K562 (cell line): ENCODE results near the gene ETS2. TPM values are rescaled to one million over a fixed set of nuclear protein-coding genes. Genes with fewer than 3 reads are reported as not detected.
A peak's percentile ranks its signal among the peaks of the same experiment; 100 is the strongest.

Source experiments
- ATAC-seq: fragments of 200-7000 bp; cut with Tn5 transposase; 3 replicates; pipeline ENCODE4 v1.9.1; 2020; ENCODE audit warnings: moderate library complexity
- BruUV-seq: library from RNA; stranded (reverse); fragments of 400-500 nt; replicated peaks from 2 replicates; lab custom pipeline; 2021; lab: Mats Ljungman, UMichigan
- CTCF ChIA-PET: fragments of 300-600 bp; formaldehyde crosslinking; extraction: SDS; loops from one replicate; lab custom pipeline; 2021; ENCODE audit warnings: low intra/inter-chr PET ratio; lab: Yijun Ruan, JAX
- POLR2A ChIA-PET: fragments of 300-600, 350-650 bp; sonication (Branson Sonifier 250); formaldehyde crosslinking; extraction: SDS; loops from one replicate; lab custom pipeline; 2021; ENCODE audit warnings: antibody characterized with exemption, inconsistent platforms; lab: Yijun Ruan, JAX
- DNase-seq, 4 experiments: peaks; one replicate each; pipeline versions ENCODE4 v3.0.0 to v3.0.0-alpha.2; 2011 to 2018; ENCODE audit warnings: low spot score in 3 of 4, mixed read lengths in 3 of 4; ENCODE audit errors: extremely low read depth in 1 of 4
- FAIRE-seq: peaks from 2 replicates; lab custom pipeline; 2011; peaks lifted over from hg19 to GRCh38; lab: Jason Lieb, UNC
- H2AFZ ChIP-seq: 2 replicates; pipeline ENCODE4 v1.6.0; 2011; ENCODE audit warnings: low read depth, low read length, control low read depth, inconsistent platforms
- H3K27ac ChIP-seq: fragments of 200-600 bp; 3 replicates; pipeline ENCODE4 v1.8.0; 2011; ENCODE audit warnings: low read depth, mild to moderate bottlenecking, control low read depth, inconsistent platforms, low read length, moderate library complexity, mixed read lengths; ENCODE audit errors: extremely low read depth
- H3K27me3 ChIP-seq, 2 experiments: fragments of 300-600 bp in 1 of 2; 2 replicates in 1 of 2; 3 replicates in 1 of 2; pipeline versions ENCODE4 v1.6.0 to v1.8.0; 2011; ENCODE audit warnings: inconsistent platforms in 2 of 2, low read length in 2 of 2, mild to moderate bottlenecking in 1 of 2, mixed read lengths in 1 of 2, moderate library complexity in 1 of 2; ENCODE audit not compliant: control insufficient read depth in 2 of 2, insufficient read depth in 2 of 2
- H3K36me3 ChIP-seq: fragments of 300-600 bp; 3 replicates; pipeline ENCODE4 v1.8.0; 2011; ENCODE audit warnings: mild to moderate bottlenecking, low read length, inconsistent platforms; ENCODE audit not compliant: control insufficient read depth, insufficient read depth
- H3K4me1 ChIP-seq, 2 experiments: fragments of 200-600 bp in 1 of 2; replicated peaks in 1 of 2; 2 replicates in 1 of 2; 3 replicates in 1 of 2; pipeline versions ENCODE4 v1.5.1 to v1.8.0; 2011; ENCODE audit warnings: inconsistent platforms in 2 of 2, low read length in 2 of 2, mild to moderate bottlenecking in 1 of 2, mixed read lengths in 1 of 2, moderate library complexity in 1 of 2; ENCODE audit not compliant: control insufficient read depth in 2 of 2, insufficient read depth in 2 of 2
- H3K4me2 ChIP-seq: 2 replicates; pipeline ENCODE4 v1.6.1; 2011; ENCODE audit warnings: low read length, control low read depth, inconsistent platforms, mixed read lengths; ENCODE audit not compliant: insufficient read depth
- H3K4me3 ChIP-seq: fragments of 200-600 bp; sonication (generic), shearing (Covaris generic); 2 replicates; pipeline ENCODE4 v1.5.1; 2016; ENCODE audit warnings: control low read depth, inconsistent platforms
- H3K79me2 ChIP-seq: fragments of 200-600 bp; 3 replicates; pipeline ENCODE4 v1.8.0; 2011; ENCODE audit warnings: low read length, inconsistent platforms; ENCODE audit not compliant: control insufficient read depth, insufficient read depth
- H3K9ac ChIP-seq, 2 experiments: 2 replicates each; pipeline versions ENCODE4 v1.6.0 to v1.6.1; 2011; ENCODE audit warnings: low read depth in 2 of 2, low read length in 2 of 2, control low read depth in 1 of 2, inconsistent platforms in 1 of 2, mild to moderate bottlenecking in 1 of 2, mixed read lengths in 1 of 2; ENCODE audit not compliant: insufficient read depth in 1 of 2
- H3K9me1 ChIP-seq: one replicate; pipeline ENCODE4 v1.6.0; 2011; ENCODE audit warnings: inconsistent platforms, mild to moderate bottlenecking, low read length, moderate library complexity; ENCODE audit not compliant: control insufficient read depth, insufficient read depth
- H3K9me3 ChIP-seq: replicated peaks from 2 replicates; pipeline ENCODE4 v1.5.1; 2011; ENCODE audit warnings: low read depth, low read length, inconsistent platforms; ENCODE audit not compliant: control insufficient read depth, insufficient read depth
- H4K20me1 ChIP-seq: replicated peaks from 2 replicates; pipeline ENCODE4 v1.6.1; 2011; ENCODE audit warnings: low read length, inconsistent platforms, mixed read lengths; ENCODE audit not compliant: control insufficient read depth, insufficient read depth
- ARNT ChIP-seq, 2 experiments: fragments of 450-650 bp; IDR thresholded peaks; 2 replicates each; pipeline ENCODE4 v1.6.1; 2016; ENCODE audit warnings: mild to moderate bottlenecking in 1 of 2
- HDAC6 ChIP-seq: IDR thresholded peaks from 2 replicates; pipeline ENCODE4 v1.6.1; 2012; ENCODE audit warnings: low read depth, mild to moderate bottlenecking, control low read depth, inconsistent platforms, low read length, moderate library complexity
- NELFE ChIP-seq: IDR thresholded peaks from 2 replicates; pipeline ENCODE4 v1.6.1; 2011; ENCODE audit warnings: mild to moderate bottlenecking; ENCODE audit not compliant: insufficient read depth, insufficient read length
- NFATC3 ChIP-seq: fragments of 450-650 bp; IDR thresholded peaks from 2 replicates; pipeline ENCODE4 v1.6.1; 2017; ENCODE audit warnings: mild to moderate bottlenecking
- NR2C2 ChIP-seq, 2 experiments: fragments of 200-800 bp in 1 of 2; sonication (Bioruptor generic) in 1 of 2; sonication (generic) in 1 of 2; formaldehyde crosslinking in 1 of 2; IDR thresholded peaks; 2 replicates each; pipeline versions ENCODE4 v1.6.1 to v1.8.0; 2016 to 2022; ENCODE audit warnings: mild to moderate bottlenecking in 1 of 2, missing compliant biosample characterization in 1 of 2, missing genetic modification characterization in 1 of 2, missing genetic modification reagents in 1 of 2
- NR4A1 ChIP-seq, 2 experiments: fragments of 250-450 bp in 1 of 2; fragments of 450-650 bp in 1 of 2; sonication (Bioruptor Pico) in 1 of 2; IDR thresholded peaks; 2 replicates each; pipeline versions ENCODE4 v1.4.0 to v1.6.1; 2016 to 2020; ENCODE audit warnings: mild to moderate bottlenecking in 2 of 2, missing compliant biosample characterization in 1 of 2, missing genetic modification characterization in 1 of 2, moderate library complexity in 1 of 2
- PHF20 ChIP-seq: fragments of 450-650 bp; IDR thresholded peaks from 2 replicates; pipeline ENCODE4 v1.6.1; 2018; ENCODE audit not compliant: partially characterized antibody
- SIX5 ChIP-seq, 2 experiments: IDR thresholded peaks; 2 replicates each; pipeline ENCODE4 v1.6.1; 2011; ENCODE audit warnings: low read length in 2 of 2, borderline replicate concordance in 1 of 2, low read depth in 1 of 2, mild to moderate bottlenecking in 1 of 2, moderate library complexity in 1 of 2; ENCODE audit not compliant: insufficient read depth in 1 of 2
- SRF ChIP-seq, 2 experiments: fragments of 250-450, 450-650 bp in 1 of 2; sonication (Bioruptor Pico) in 1 of 2; sonication (generic) in 1 of 2; formaldehyde crosslinking; IDR thresholded peaks; 2 replicates each; pipeline versions ENCODE4 v1.5.0 to v1.5.1; 2020 to 2022; ENCODE audit warnings: mild to moderate bottlenecking in 1 of 2, missing genetic modification reagents in 1 of 2
- ZFPM2 ChIP-seq: fragments of 250-450 bp; sonication (Bioruptor Pico); IDR thresholded peaks from 2 replicates; pipeline ENCODE4 v1.5.1; 2022; ENCODE audit warnings: mild to moderate bottlenecking
- ZNF217 ChIP-seq: sonication (generic); formaldehyde crosslinking; IDR thresholded peaks from 2 replicates; pipeline ENCODE4 v1.8.0; 2022; ENCODE audit warnings: mild to moderate bottlenecking, missing genetic modification reagents
- ZNF384 ChIP-seq: IDR thresholded peaks from 2 replicates; pipeline ENCODE4 v1.6.1; 2012; ENCODE audit warnings: low read depth, low read length, improper control_type of control experiment
- ZNF408 ChIP-seq: fragments of 250-450 bp; sonication (Bioruptor Pico); IDR thresholded peaks from 2 replicates; pipeline ENCODE4 v1.4.0; 2020; ENCODE audit warnings: low read depth, mild to moderate bottlenecking, moderate library complexity
- ZNF696 ChIP-seq: fragments of 250-450 bp; sonication (Bioruptor Pico); conservative IDR thresholded peaks from 2 replicates; pipeline ENCODE4 v1.4.0; 2020; ENCODE audit warnings: mild to moderate bottlenecking, moderate library complexity
- ZZZ3 ChIP-seq: fragments of 450-650 bp; IDR thresholded peaks from 2 replicates; pipeline ENCODE4 v1.6.1; 2016; ENCODE audit warnings: antibody characterized with exemption, mild to moderate bottlenecking, moderate library complexity
- WGBS: fragments of 100-300 bp; shearing (Covaris generic); methylation state at CpG from one replicate; pipeline ENCODE4 v1.1.6; 2016; ENCODE audit warnings: low coverage, mixed read lengths; ENCODE audit not compliant: insufficient coverage; ENCODE audit errors: missing lambda C conversion rate; 5-methylcytosine and 5-hydroxymethylcytosine counted together
- in situ Hi-C: fragments of 300-500 bp; cut with MboI; formaldehyde crosslinking; loops from 4 replicates; pipeline ENCODE4 v1.15.0; 2018; ENCODE audit warnings: inconsistent platforms, mixed read lengths
- intact Hi-C: fragments of 100-400 bp; cut with micrococcal nuclease; formaldehyde crosslinking; loops from 2 replicates; pipeline ENCODE4 v1.14.2; 2022
- polyA plus RNA-seq, 8 experiments: library from polyadenylated mRNA; depleted of rRNA in 4 of 8; stranded (reverse) in 5 of 8; unstranded in 3 of 8; fragments of >200 nt; fragmentation: Nextera tagmentation in 2 of 8; fragmentation: Illumina TruSeq in 1 of 8; extraction: Ambion mirVana in 2 of 8; extraction: Trizol in 1 of 8; gene quantifications; 2 replicates each; pipeline versions ENCODE4 v1.2.1 to v1.2.3, GENCODE V29; 2011 to 2014; ENCODE audit warnings: inconsistent platforms in 1 of 8, missing spikeins in 1 of 8
- total RNA-seq, 7 experiments: library from RNA; depleted of rRNA in 6 of 7; stranded (reverse); fragments of >200 nt in 6 of 7; fragmentation: Illumina TruSeq in 2 of 7; extraction: Trizol in 2 of 7; gene quantifications; 2 replicates each; pipeline versions ENCODE4 v1.2.1 to v1.2.3, GENCODE V29; 2011 to 2021; ENCODE audit warnings: low replicate concordance in 1 of 7
- TF ChIP-seq, protein P1 (sequence below), 3 experiments: fragments of 200-800 bp in 1 of 3; fragments of 250-450 bp in 1 of 3; fragments of 450-650 bp in 1 of 3; sonication (Bioruptor Pico) in 1 of 3; sonication (Bioruptor generic) in 1 of 3; formaldehyde crosslinking in 1 of 3; IDR thresholded peaks; 2 replicates each; pipeline versions ENCODE4 v1.6.1 to v1.8.0; 2016 to 2022; ENCODE audit warnings: mild to moderate bottlenecking in 2 of 3, missing genetic modification characterization in 2 of 3, missing compliant biosample characterization in 1 of 3, moderate library complexity in 1 of 3
- TF ChIP-seq, protein P2 (sequence below): IDR thresholded peaks from 2 replicates; pipeline ENCODE4 v1.6.1; 2016; ENCODE audit warnings: missing genetic modification characterization, missing compliant biosample characterization

Gene ETS2
- total and polyA plus RNA-seq, 9 of the 15 experiments (the other 6 are each of a cell fraction or from before 2014, with no cell fraction given) = 1.7 to 24.4 (median 12.2) TPM

DNA sequence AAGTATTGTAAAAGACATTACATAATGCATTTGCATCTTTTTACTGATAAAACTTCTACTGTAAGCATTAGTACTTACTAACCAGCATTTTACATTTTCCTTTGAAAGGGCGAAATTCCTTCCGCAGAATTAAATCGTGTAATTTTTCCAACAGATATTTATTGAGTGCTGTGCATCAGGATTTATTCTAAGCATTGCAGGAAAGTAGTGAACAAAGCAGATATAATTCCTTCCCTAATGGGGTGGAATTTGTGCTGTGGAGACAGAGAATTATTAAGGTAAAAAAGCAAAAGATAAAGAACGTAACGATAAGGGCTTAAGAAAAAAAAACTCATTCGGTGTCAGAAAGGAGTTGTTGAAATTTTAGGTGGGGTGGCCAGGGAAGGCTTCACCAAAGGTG is 7.6 kb upstream of the ETS2 start:
- Histone ChIP-seq H3K9me1 (no peaks in the 10 kb centered on the region), H3K79me2 (no peaks in the 10 kb centered on the region), H3K4me2 (peak overlapping the region; percentile 61), H3K4me3 (no peak overlapping the region), H3K9ac (peak overlapping the region; percentile 40 to 55; a peak in 3 of 4 replicates), H3K27me3 (no peaks in the 10 kb centered on the region), H3K36me3 (no peaks in the 10 kb centered on the region), H3K4me1 (peaks cover 22 to 45% of the 10 kb centered on the region in 2 experiments), H3K9me3 (no peaks in the 10 kb centered on the region), H3K27ac (peak overlapping the region; percentile 58), H4K20me1 (no peaks in the 10 kb centered on the region), H2AFZ (peak overlapping the region; percentile 91)
- ChIA-PET POLR2A (interaction anchor here (0.9 to 1.9 kb wide), 4 partner anchors 9 to 33 kb away, joined by 3 to 7 read pairs (median 4); no protein-coding TSS in a partner anchor), CTCF (no interaction called here)
- in situ Hi-C loops (no loop called here), intact Hi-C loops (no loop called here)
- no peak for FAIRE-seq
- no TSS peak for BruUV-seq
- WGBS = 29% methylated on average over 6 of the region's 6 CpGs
- no peak for DNase-seq
- no peak for ATAC-seq
- TF ChIP-seq SRF (CRISPR knock-in tag; IDR thresholded peaks at IDR 0.05) (peak in 1 of 2 experiments; percentile 40; a peak in 1 of 4 replicates), NFATC3 (0 out of 2 replicates have a peak, but pooled peaks have one; percentile 43), ZFPM2 (CRISPR knock-in tag) (no peak), NELFE (no peak), ZNF384 (peak; percentile 46; the same call in 1 of the 2 replicates), ARNT (IDR thresholded peaks at IDR 0.05) (no peak), ZNF217 (CRISPR knock-in tag) (no peak), NR2C2 (CRISPR knock-in tag; IDR thresholded peaks at IDR 0.05) (no peak), NR2C2 (tag; IDR thresholded peaks at IDR 0.05) (0 out of 2 replicates have a peak, but pooled peaks have one; percentile 9), HDAC6 (no peak), PHF20 (no peak), SIX5 (IDR thresholded peaks at IDR 0.05; ENCODE audit: borderline replicate concordance in 1 of 2, insufficient read depth in 1 of 2, low read depth in 1 of 2, low read length in 2 of 2) (no peak), ZNF696 (CRISPR knock-in tag) (no peak), ZNF408 (CRISPR knock-in tag) (no peak), NR4A1 (CRISPR knock-in tag; IDR thresholded peaks at IDR 0.05) (no peak), NR4A1 (tag; IDR thresholded peaks at IDR 0.05) (no peak), ZZZ3 (no peak)
- TF ChIP-seq, protein P1, sequence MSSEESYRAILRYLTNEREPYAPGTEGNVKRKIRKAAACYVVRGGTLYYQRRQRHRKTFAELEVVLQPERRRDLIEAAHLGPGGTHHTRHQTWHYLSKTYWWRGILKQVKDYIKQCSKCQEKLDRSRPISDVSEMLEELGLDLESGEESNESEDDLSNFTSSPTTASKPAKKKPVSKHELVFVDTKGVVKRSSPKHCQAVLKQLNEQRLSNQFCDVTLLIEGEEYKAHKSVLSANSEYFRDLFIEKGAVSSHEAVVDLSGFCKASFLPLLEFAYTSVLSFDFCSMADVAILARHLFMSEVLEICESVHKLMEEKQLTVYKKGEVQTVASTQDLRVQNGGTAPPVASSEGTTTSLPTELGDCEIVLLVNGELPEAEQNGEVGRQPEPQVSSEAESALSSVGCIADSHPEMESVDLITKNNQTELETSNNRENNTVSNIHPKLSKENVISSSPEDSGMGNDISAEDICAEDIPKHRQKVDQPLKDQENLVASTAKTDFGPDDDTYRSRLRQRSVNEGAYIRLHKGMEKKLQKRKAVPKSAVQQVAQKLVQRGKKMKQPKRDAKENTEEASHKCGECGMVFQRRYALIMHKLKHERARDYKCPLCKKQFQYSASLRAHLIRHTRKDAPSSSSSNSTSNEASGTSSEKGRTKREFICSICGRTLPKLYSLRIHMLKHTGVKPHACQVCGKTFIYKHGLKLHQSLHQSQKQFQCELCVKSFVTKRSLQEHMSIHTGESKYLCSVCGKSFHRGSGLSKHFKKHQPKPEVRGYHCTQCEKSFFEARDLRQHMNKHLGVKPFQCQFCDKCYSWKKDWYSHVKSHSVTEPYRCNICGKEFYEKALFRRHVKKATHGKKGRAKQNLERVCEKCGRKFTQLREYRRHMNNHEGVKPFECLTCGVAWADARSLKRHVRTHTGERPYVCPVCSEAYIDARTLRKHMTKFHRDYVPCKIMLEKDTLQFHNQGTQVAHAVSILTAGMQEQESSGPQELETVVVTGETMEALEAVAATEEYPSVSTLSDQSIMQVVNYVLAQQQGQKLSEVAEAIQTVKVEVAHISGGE (CRISPR knock-in tag; IDR thresholded peaks at IDR 0.05) = 0 out of 6 replicates have a peak, but pooled peaks of 1 of the 3 experiments have one; percentile 10
- TF ChIP-seq, protein P2, sequence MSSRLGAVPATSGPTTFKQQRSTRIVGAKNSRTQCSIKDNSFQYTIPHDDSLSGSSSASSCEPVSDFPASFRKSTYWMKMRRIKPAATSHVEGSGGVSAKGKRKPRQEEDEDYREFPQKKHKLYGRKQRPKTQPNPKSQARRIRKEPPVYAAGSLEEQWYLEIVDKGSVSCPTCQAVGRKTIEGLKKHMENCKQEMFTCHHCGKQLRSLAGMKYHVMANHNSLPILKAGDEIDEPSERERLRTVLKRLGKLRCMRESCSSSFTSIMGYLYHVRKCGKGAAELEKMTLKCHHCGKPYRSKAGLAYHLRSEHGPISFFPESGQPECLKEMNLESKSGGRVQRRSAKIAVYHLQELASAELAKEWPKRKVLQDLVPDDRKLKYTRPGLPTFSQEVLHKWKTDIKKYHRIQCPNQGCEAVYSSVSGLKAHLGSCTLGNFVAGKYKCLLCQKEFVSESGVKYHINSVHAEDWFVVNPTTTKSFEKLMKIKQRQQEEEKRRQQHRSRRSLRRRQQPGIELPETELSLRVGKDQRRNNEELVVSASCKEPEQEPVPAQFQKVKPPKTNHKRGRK = 0 out of 2 replicates have a peak, but pooled peaks have one; percentile 41
